Globus pallidus (tissue), 1 donor: ENCODE results near the gene SGCA.

Experiments used
- DNase-seq: peaks from one replicate; pipeline ENCODE4 v3.0.0-alpha.2; 2015; ENCODE audit warnings: low spot score

The SGCA gene

GRCh38 chr17:50167371-50167770 is 1.6 kb downstream of the SGCA start:
- no peak for DNase-seq

- no peak for DNase-seq
These were observed 2.5 kb downstream of the SGCA start for GRCh38 chr17:50168319-50168718.

- DNase-seq = no peak
These were observed 3.4 kb downstream of the SGCA start for GRCh38 chr17:50169121-50169764.

GRCh38 chr17:50169881-50170459 is 4.2 kb downstream of the SGCA start:
- DNase-seq = no peak

- no peak for DNase-seq
These were observed 5.0 kb downstream of the SGCA start for GRCh38 chr17:50170662-50171370.

DNA sequence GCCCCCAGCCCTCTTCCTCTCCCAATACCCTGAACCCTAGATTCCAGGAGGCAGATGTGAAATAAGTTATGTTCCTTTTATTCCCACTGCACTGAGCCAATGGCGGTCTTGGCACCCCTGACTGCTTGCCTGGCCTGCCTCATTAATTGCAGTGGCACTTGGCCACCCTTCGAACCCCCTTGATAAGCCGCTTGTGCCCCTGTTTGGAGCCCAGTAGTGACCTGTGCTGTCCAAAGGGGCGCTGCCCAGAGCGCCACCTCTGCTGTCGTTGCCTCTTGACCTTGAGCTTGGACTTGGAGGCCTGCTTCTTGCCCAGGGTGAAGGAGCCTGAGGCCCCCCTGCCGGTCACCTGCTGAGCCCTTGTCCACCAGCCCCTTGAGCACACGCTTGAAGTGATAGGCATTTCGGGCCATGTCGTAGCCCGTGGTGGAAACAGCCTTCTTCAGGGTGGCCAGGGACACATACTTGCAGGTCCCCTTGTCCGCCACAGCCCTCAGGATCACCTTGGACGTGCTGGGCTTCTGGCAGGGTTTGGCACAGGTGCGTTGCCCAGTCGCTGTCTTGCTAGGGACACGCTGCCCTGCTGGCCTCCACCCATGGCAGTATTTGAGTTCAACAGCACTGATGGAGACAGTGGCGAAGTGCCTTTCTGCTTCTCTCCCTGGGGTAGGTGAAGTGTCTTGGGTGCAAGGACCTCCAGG is 5.7 kb downstream of the SGCA start:
- DNase-seq = no peak

DNA sequence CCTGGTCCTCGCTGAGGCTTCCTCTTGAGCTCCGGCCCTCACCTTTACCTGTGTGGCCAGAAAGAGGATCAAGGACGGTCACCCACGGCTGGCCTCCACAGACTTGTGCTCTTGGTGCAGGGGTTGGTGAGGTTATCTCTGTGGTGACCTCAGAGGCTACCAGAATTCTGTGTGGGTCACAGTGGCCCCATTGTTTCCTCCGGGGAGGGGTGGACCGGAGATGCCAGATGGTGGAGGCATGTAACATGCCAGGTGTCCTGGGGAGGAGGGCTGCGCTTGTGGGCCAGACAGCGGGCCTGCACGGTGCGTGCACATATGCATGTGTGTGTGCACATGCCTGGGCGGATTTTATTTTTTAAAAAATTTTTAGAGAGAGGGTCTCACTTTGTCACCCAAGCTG is 6.3 kb downstream of the SGCA start:
- DNase-seq = no peak

DNA sequence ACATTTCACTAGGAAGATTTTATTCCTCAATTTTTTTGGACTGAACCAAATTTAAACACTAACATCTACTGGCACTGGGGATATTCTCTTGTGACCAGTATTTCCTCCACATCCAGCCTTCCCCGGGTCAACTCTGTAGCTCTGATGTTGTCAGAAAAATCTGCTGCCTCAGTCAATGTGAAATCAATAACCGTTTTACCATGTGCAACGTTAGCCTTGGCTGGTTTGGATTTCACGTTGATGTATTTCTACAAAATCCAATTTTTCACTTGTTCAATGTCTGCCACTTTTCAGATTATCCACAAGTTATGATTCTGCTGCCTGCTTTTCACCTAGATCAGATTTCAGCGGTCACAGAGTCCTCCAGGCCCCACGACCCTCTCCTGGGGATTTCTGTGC is 7.1 kb downstream of the SGCA start:
- no peak for DNase-seq

- DNase-seq = no peak
These were observed 7.6 kb downstream of the SGCA start for GRCh38 chr17:50173335-50173941.

GRCh38 chr17:50174444-50174843 is 8.6 kb downstream of the SGCA start:
- DNase-seq = no peak

GRCh38 chr17:50175035-50175807 is 9.4 kb downstream of the SGCA start:
- DNase-seq = no peak

DNA sequence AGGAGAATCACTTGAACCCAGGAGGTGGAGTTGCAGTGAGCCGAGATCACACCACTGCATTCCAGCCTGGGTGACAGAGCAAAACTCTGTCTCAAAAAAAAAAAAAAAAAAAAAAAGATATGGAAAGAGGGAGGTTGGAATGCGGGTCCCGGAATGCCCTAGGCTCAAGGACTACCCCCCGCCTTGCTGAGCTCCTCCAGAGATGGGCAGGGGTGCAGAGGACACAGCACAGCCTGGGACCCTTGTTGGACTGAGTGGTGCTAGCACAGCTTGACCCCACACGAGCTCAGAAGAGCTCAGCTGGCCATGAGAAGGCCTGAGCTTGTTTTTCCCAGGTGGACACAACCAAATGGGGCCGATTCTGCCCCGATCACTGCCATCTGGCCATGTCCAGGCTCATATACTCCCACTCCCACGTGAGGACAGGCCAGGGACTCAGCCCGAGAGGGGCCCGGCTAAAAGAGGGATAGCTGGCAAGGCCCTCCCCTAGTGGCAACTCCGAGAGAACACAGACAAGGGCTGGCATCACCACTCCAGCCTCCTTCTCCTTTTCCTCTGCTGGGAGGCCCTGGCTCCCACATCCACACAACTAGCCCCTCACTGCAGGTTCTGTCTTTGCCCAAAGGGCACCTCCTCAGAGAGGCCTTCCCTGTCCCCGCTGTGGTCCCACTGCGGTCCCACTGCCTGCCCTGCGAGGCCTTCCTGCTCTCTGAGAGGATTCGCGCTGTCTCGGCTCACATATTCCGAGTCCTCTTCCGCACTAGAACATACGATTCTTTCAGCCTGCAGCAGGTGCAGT is 11.0 kb downstream of the SGCA start:
- DNase-seq = no peak

DNA sequence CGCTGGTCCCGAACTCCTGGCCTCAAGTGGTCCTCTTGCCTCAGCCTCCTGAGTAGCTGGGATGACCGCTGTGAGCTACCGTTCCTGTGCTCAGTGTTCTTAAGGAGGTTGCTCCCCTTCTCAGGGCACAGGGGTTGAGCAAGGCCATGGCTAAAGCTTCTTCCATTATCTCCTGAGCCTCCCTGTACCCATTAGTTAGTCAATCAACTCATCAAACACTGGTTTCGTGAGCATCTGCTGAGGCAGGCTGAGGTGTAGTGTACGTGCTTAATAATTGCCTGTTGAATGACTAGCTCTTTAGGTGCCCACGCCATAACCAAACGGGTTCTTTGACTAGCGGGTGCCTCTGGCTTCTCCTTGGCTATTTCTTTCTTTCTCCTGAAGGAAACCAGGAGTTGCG is 11.7 kb downstream of the SGCA start:
- no peak for DNase-seq

DNA sequence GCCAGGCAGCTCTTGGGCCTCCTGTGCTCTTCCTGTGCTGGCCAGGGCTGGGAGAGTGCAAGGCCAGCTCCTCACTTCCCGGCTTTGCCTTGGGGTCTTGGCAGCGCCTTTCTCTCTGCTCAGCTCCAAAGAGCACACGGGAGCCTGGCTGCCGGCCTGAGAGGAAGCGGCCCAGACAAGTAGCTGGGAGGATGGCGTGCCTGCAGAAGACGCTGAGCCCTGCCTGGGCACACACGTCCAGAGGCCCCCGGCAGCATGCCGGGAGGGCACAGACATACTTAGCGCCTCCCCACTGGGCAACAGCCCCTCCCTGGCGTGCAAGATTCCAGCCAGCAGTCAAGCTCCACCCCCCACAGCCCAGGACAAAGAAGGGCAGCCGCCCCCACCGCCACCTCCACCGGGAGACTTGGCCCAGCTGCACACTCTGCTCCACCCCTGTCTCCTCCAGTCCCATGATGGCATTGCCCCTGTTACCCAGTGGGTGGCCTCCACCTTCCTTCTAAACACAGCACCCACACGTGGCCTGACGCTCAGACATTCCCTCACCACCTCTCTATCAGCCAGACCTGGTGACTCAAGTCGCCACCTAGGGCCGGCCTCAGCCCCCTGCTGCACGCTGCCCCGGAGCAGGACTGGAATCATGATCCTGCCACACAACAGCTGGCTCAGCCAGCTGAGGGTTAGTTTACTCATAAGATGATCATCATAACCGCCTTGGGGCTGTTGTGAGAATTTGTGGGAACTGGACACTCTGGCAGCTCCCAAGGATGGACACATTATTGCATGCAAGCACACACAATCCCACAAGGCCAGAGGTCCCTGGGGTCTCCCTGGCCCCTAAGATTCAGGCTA is 12.4 kb downstream of the SGCA start:
- DNase-seq = peak; percentile 39

DNA sequence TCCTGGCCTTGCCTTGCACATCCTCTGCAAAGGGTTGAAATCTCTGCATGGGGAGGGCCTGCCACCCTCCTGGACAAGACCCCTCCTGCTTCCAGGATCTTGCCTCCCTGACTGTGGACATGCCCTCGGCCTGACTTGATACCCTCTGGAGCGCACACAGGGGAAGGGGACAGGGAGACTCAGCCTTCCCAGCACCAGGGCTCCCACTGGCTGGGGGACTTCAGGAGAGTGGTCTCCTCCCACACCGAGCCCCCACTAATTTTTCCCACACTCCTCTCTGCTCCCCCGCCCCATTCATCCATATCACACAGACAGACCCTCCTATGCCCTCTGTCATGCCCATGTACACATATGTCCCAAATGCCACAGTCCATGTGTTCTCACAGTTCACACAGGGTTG is 14.3 kb downstream of the SGCA start:
- no peak for DNase-seq

- no peak for DNase-seq
These were observed 14.8 kb downstream of the SGCA start for GRCh38 chr17:50180620-50181019.

- peak; percentile 69 for DNase-seq
These were observed 15.3 kb downstream of the SGCA start for GRCh38 chr17:50181144-50181543.

- no peak for DNase-seq
These were observed 16.1 kb downstream of the SGCA start for GRCh38 chr17:50181591-50182560.
